B cell (primary cell): ENCODE results near the gene NPBWR2. TPM values are rescaled to one million over a fixed set of nuclear protein-coding genes. Genes with fewer than 3 reads are reported as not detected.
"Not testable (repeated sequence)": the region's sequence is repeated elsewhere in the genome, so short reads cannot be mapped to it uniquely, and the experiment has no call there.

Experiments used
- ATAC-seq: fragments of 200-7000 bp; cut with Tn5 transposase; one replicate; pipeline ENCODE4 v1.10.0; 2021; ENCODE audit warnings: low read depth, mild to moderate bottlenecking, moderate number of reproducible peaks, moderate library complexity
- CTCF ChIA-PET: fragments of 350-600 bp; sonication (Branson Sonifier 250); formaldehyde crosslinking; loops from one replicate; lab custom pipeline; 2021; ENCODE audit warnings: antibody characterized with exemption, inconsistent platforms; lab: Charles Lee
- POLR2A ChIA-PET: fragments of 350-600 bp; sonication (Branson Sonifier 250); formaldehyde crosslinking; loops from one replicate; lab custom pipeline; 2021; ENCODE audit warnings: antibody characterized with exemption; lab: Charles Lee
- DNase-seq: peaks from one replicate; pipeline ENCODE4 v3.0.0; 2013
- H2AFZ ChIP-seq: 2 replicates; pipeline ENCODE4 v1.6.1; 2012; ENCODE audit warnings: mild to moderate bottlenecking, low read depth, low read length; ENCODE audit not compliant: insufficient read depth, poor library complexity, severe bottlenecking
- H3K27ac ChIP-seq, 2 donors: 1 replicate in 1 of 2; 2 replicates in 1 of 2; pipeline ENCODE4 v1.5.1; 2012 to 2013; ENCODE audit warnings: low read length in 2 of 2, mild to moderate bottlenecking in 2 of 2, moderate library complexity in 1 of 2
- H3K27me3 ChIP-seq, 4 experiments: fragments of 200-600 bp in 1 of 4; sonication (generic) in 1 of 4; replicated peaks in 1 of 4; 1 replicate in 2 of 4; 2 replicates in 2 of 4; pipeline versions ENCODE4 v1.6.1 to v1.7.0; 2013 to 2016; ENCODE audit warnings: low read length in 3 of 4, mild to moderate bottlenecking in 2 of 4, mixed read lengths in 1 of 4, moderate library complexity in 1 of 4; ENCODE audit not compliant: insufficient read depth in 4 of 4, control insufficient read depth in 3 of 4; ENCODE audit errors: control extremely low read depth in 1 of 4
- H3K36me3 ChIP-seq, 2 experiments: replicated peaks in 1 of 2; 1 replicate in 1 of 2; 2 replicates in 1 of 2; pipeline versions ENCODE4 v1.6.1 to v1.7.1; 2013; ENCODE audit warnings: low read length in 1 of 2; ENCODE audit not compliant: insufficient read depth in 2 of 2, control insufficient read depth in 1 of 2; ENCODE audit errors: control extremely low read depth in 1 of 2, extremely low read depth in 1 of 2
- H3K4me1 ChIP-seq, 2 donors: fragments of 200-600 bp in 1 of 2; sonication (generic) in 1 of 2; 1 replicate in 1 of 2; 2 replicates in 1 of 2; pipeline versions ENCODE4 v1.5.1 to v1.6.1; 2013 to 2017; ENCODE audit warnings: low read length in 2 of 2; ENCODE audit not compliant: control insufficient read depth in 2 of 2, insufficient read depth in 2 of 2
- H3K4me2 ChIP-seq: replicated peaks from 2 replicates; pipeline ENCODE3; 2012; ENCODE audit warnings: mild to moderate bottlenecking, low read depth, low read length; ENCODE audit not compliant: poor library complexity, severe bottlenecking
- H3K4me3 ChIP-seq, 5 experiments: fragments of 200-600 bp in 1 of 5; sonication (generic) in 1 of 5; 1 replicate in 3 of 5; 2 replicates in 2 of 5; pipeline versions ENCODE4 v1.5.1 to v1.7.0; 2011 to 2016; ENCODE audit warnings: low read length in 4 of 5, mild to moderate bottlenecking in 4 of 5, low read depth in 2 of 5, control low read depth in 1 of 5, moderate library complexity in 1 of 5; ENCODE audit not compliant: insufficient read depth in 1 of 5; ENCODE audit errors: control extremely low read depth in 1 of 5, extremely low read depth in 1 of 5
- H3K79me2 ChIP-seq: fragments of 200-600 bp; sonication (generic); one replicate; pipeline ENCODE4 v1.6.0; 2016; ENCODE audit warnings: low read length; ENCODE audit not compliant: control insufficient read depth, insufficient read depth
- H3K9ac ChIP-seq: fragments of 200-600 bp; sonication (generic); 2 replicates; pipeline ENCODE4 v1.6.1; 2017; ENCODE audit warnings: mild to moderate bottlenecking, low read length, moderate library complexity
- H3K9me3 ChIP-seq, 3 donors: one replicate each; pipeline versions ENCODE4 v1.6.1 to v1.7.1; 2013; ENCODE audit warnings: low read length in 2 of 3; ENCODE audit not compliant: control insufficient read depth in 2 of 3, insufficient read depth in 1 of 3; ENCODE audit errors: control extremely low read depth in 1 of 3
- H4K20me1 ChIP-seq: 2 replicates; pipeline ENCODE4 v1.6.0; 2012; ENCODE audit warnings: mild to moderate bottlenecking, low read length; ENCODE audit not compliant: insufficient read depth, control insufficient read depth, poor library complexity, severe bottlenecking
- H3K27ac Mint-ChIP-seq: one replicate; pipeline ENCODE4 v1.8.0; 2021; ENCODE audit warnings: mixed read lengths
- H3K27me3 Mint-ChIP-seq: one replicate; pipeline ENCODE4 v1.8.0; 2021; ENCODE audit warnings: mixed read lengths
- H3K4me1 Mint-ChIP-seq: one replicate; pipeline ENCODE4 v1.8.0; 2021; ENCODE audit warnings: mixed read lengths
- H3K4me3 Mint-ChIP-seq: one replicate; pipeline ENCODE4 v1.8.0; 2021; ENCODE audit warnings: mixed read lengths
- H3K9me3 Mint-ChIP-seq: one replicate; pipeline ENCODE4 v1.8.0; 2022; ENCODE audit warnings: mixed read lengths; ENCODE audit not compliant: insufficient read depth
- CTCF ChIP-seq: fragments of 200-600 bp; IDR thresholded peaks from one replicate; pipeline ENCODE4 v1.8.0; 2022; ENCODE audit warnings: antibody characterized with exemption, mild to moderate bottlenecking
- EZH2 ChIP-seq: IDR thresholded peaks from 2 replicates; pipeline ENCODE4 v1.6.1; 2012; ENCODE audit warnings: borderline replicate concordance, low read depth, mild to moderate bottlenecking, moderate library complexity, low read length; ENCODE audit not compliant: insufficient read depth, poor library complexity, severe bottlenecking
- WGBS: methylation state at CpG from one replicate; pipeline ENCODE4 v1.1.5; 2013; ENCODE audit warnings: missing lambda C conversion rate; ENCODE audit not compliant: insufficient coverage; 5-methylcytosine and 5-hydroxymethylcytosine counted together
- intact Hi-C: fragments of 100-400 bp; cut with micrococcal nuclease; formaldehyde crosslinking; loops from one replicate; pipeline ENCODE4 v1.10.0; 2022
- polyA plus RNA-seq: library from polyadenylated mRNA; depleted of rRNA; stranded (reverse); fragments of >200 nt; gene quantifications from 2 replicates; pipeline ENCODE4 v1.2.3, GENCODE V29; 2012
- total RNA-seq, 2 donors: library from RNA; stranded (reverse); fragments of 120-200 nt in 1 of 2; gene quantifications; 1 replicate in 1 of 2; 2 replicates in 1 of 2; pipeline versions ENCODE4 v1.2.3 to v1.2.4, GENCODE V29; 2013 to 2022

The NPBWR2 gene
- total and polyA plus RNA-seq, 2 donors (not counting 1 experiment from before 2014, with no cell fraction given) = 0.21 TPM; not detected in 1

GRCh38 chr20:64087226-64087825, 20.0 kb downstream of the NPBWR2 start:
- Mint-ChIP-seq H3K27me3 (peaks cover 11% of the 10 kb centered on the region), H3K4me1 (peaks cover 25% of the 10 kb centered on the region)
- DNase-seq, H3K36me3 ChIP-seq, H3K79me2 ChIP-seq, H3K4me3 Mint-ChIP-seq, H3K9me3 Mint-ChIP-seq, H3K27ac Mint-ChIP-seq, H3K4me2 ChIP-seq, intact Hi-C loops, H3K27ac ChIP-seq, H3K9ac ChIP-seq, H3K4me3 ChIP-seq, H2AFZ ChIP-seq, ATAC-seq: not testable (repeated sequence)
- Histone ChIP-seq H3K4me1 (peaks cover 20 to 23% of the 10 kb centered on the region in 2 donors), H4K20me1 (peaks cover 15% of the 10 kb centered on the region), H3K27me3 (peaks cover 0 to 14% (median 3%) of the 10 kb centered on the region in 4 experiments), H3K9me3 (peaks cover 0 to 18% (median 0%) of the 10 kb centered on the region in 3 donors)
- POLR2A ChIA-PET = interaction anchor here (1.4 kb wide), 1 partner anchor 12 kb away, joined by 3 read pairs; no protein-coding TSS in a partner anchor
- WGBS = no CpG with 5 or more reads among the region's 36 CpGs
- CTCF ChIA-PET = interaction anchor here (1.3 to 11.8 kb wide), 2 partner anchors 31 to 47 kb away, joined by 5 to 220 read pairs; no protein-coding TSS in a partner anchor

- peaks cover 27% of the 10 kb centered on the region for H3K4me1 Mint-ChIP-seq
- H3K4me3 Mint-ChIP-seq = no peak overlapping the region
- no peak overlapping the region for H3K4me3 ChIP-seq
- no peak overlapping the region for H3K4me2 ChIP-seq
- ATAC-seq (no peak), DNase-seq (no peak)
- no peaks in the 10 kb centered on the region for H3K9me3 Mint-ChIP-seq
- intact Hi-C loops = no loop called here
- ChIA-PET CTCF (interaction anchor here (1.2 to 11.8 kb wide), 5 partner anchors 14 to 46 kb away, joined by 4 to 220 read pairs (median 5); partner anchors contain the start of gene NPBWR2), POLR2A (interaction anchor here (1.4 kb wide), 1 partner anchor 12 kb away, joined by 3 read pairs; no protein-coding TSS in a partner anchor)
- peaks cover 26% of the 10 kb centered on the region in 2 donors for H3K4me1 ChIP-seq
- H3K27me3 ChIP-seq = peaks cover 0 to 14% (median 3%) of the 10 kb centered on the region in 4 experiments
- H3K27ac ChIP-seq = no peak overlapping the region
- peaks cover 15% of the 10 kb centered on the region for H4K20me1 ChIP-seq
- peaks cover 11% of the 10 kb centered on the region for H3K27me3 Mint-ChIP-seq
- TF ChIP-seq CTCF = no peak
- no peak for TF ChIP-seq EZH2
- H3K9ac ChIP-seq = no peak overlapping the region
- peaks cover 0 to 18% (median 0%) of the 10 kb centered on the region in 3 donors for H3K9me3 ChIP-seq
- H2AFZ ChIP-seq = no peak overlapping the region
- H3K27ac Mint-ChIP-seq = no peak overlapping the region
- no peaks in the 10 kb centered on the region for H3K36me3 ChIP-seq
- 89% methylated on average over 3 of the region's 11 CpGs for WGBS
- peaks cover 4% of the 10 kb centered on the region for H3K79me2 ChIP-seq
Observed at GRCh38 chr20:64086801-64087200, 20.6 kb downstream of the NPBWR2 start.
